GM18861 (cell line): ENCODE data around the gene OSBPL2.
A peak's percentile ranks its signal among the peaks of the same experiment; 100 is the strongest.

ENCODE experiments used
- ATAC-seq: cut with Tn5 transposase; IDR thresholded peaks from one replicate; pipeline ENCODE4 v1.9.1; 2021; ENCODE audit not compliant: unreplicated experiment

The OSBPL2 gene

DNA sequence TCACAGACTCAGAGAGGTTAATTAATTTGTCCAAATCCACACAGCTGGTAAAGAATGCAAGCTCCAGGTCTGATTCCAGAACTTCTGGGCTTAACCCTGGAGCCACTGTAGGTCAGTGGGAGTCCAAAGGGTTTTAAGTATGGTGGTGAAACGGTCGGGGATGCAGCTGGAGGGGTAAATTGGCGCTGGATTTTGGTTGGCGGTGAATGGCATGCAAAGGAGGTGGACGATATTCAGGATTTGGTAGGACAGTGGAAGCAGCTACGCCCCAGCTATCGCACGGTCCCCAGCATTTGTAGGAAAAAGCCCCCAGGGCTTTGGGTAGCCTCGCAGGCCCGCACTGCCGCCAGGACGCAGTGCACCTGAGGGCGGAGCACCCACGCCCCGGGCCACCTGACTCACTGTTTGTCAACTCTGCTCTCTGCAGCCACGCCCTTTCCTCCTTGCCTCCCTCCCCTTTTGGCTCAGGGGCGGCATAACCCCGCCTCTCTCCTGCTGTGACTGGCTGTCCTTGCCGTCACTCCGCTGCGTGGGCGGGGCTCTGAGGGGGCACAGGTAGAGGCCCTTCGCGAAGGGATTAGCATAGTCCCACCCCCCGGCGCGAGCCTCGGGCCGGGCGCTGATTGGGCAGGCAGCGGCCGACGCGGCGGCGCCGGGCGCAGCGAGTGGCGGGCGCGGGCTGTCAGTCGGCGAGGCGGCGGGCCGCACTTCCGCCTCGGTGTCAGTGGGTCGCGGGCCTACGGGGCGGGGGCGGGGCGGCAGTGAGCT, at the start of gene OSBPL2:
Gene OSBPL2, plus strand, starts transcription at position 721 of the 768 bp plus-strand sequence. CDS start 17,664 bp downstream, outside the sequence.
- ATAC-seq, result peak; percentile 96

DNA sequence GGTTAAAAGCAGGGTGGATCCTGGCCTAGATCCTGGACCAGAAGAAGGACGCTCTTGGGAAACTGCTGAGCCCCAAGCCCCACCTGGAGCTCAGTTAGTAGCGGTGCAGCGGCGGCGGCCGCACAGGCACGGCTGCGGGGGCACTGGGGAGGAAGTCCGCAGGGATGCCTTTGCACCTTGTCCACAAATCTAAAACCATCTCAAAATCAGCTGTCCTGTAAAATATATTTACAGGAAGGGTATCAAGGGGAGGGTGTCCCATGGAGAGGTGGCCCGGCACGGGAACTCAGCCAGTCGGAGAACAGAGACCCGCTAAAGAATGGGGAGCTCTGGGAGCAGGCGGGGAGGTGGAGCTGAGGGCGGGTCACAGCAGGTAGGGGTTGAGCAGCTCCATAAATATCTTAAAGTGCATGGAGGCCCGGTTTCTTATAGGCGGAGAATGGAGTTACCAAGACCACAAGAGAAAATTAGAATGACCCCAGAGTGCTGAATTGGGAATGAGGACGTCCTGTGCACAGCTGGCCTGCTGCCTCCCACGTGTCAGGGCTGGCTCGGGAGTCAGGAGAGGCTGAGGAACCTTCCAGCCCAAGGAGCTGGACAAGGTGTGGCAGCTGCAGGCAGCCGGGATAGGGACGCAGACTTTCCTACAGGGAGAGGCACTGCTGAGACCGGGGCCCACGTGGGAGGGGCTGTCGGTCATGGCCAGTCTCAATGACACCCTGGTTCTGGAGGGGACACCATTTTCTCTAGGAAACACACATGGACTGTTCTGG, 47.5 kb upstream of the OSBPL2 start:
- no peak for ATAC-seq

DNA sequence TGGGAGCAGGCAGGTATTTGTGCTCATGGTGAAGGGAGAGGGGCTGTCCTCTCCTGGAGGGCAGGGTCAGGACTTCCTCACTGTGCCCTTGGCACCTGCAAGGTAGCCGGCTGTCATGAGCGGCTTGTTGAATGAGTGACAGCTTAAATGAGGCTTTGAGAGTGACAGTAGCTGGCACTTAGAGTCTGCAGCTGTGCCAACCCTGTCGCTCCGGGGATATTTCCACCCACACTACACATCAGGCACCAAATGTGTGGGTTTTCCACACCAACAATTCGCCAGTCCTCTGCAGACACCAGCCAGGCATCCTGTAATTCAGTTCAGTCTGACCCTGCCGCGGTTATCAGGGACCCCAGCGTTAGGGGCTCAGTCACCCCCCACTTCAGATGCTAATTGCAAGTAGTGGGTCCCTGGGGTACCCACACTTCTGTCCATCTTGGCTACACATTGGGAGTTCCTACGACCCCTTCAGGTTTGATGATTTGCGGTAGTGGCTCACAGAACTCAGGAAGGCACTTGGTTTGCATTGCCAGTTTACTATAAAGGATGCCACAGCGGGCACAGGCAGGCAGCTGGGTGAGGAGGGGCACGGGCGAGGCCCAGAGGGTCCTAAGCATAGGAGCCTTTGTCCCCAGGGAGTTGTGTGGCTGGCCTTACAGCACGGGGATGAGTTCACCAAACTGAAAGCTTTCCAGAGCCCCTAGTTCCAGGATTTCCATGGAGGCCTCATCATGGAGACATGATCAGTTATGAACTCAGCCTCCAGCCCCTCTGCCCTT, 46.4 kb upstream of the OSBPL2 start:
- no peak for ATAC-seq

DNA sequence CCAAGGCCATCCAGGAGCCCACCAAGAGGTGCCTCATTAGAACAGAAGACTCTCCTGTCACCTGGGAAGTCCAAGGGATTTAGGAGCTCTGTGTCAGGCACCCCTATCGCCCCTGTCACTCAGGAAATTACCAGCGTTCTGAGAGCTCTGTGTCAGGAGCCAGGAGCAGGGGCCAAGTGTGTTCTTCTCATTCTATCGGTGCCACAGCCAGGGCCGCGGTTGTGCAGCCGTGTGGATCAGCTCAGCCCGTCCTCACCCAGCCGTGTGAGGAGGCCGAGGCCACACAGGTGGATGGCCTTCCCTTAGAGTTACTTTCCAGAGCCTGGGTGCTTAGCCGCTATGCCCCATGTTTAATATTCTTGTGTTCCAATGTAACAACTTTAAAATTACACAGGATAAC, 45.7 kb upstream of the OSBPL2 start:
- ATAC-seq, result no peak

DNA sequence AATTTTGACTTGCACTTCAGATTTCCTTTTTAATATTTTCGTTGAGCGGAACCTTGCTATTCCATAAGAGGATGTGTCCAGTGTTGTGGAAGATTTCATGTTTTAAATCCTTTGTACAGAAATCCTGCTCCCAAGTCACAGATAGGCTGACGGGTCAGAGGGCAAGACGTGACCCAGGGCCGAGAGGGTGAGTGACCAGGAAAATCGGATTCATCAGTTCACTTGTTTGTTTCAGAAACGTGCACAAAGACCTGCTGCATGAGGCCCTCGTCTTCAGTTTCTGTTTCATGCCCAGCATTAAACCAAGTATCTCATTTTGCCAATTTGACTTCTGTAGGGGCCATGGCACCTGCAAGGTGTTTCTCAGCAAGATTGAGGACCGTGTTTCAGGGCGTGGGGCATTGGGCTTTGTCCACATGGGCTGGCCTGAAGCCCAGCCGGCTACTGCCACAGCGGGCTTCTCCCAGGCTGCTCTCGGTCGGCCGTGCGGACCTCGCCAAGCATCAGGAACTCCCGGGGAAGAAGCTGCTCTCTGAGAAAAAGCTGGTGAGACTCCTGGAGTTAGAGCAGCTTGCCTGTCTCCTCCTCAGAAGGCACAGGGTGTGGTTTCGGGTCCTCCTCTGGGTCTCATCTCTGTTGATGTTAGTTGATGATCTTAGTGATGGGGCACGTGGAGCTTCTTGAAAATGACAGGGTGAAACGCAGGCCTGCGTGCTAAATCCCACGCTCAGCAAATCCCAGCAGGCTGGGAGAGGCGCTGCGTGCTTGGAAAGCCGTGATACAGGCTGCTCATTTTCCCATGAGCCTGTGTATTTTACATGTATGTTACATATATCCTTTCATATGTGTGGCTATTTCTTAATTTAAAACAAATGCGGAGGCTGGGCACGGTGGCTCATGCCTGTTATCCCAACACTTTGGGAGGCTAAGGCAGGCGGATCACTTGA, 45.0 kb upstream of the OSBPL2 start:
- no peak for ATAC-seq

DNA sequence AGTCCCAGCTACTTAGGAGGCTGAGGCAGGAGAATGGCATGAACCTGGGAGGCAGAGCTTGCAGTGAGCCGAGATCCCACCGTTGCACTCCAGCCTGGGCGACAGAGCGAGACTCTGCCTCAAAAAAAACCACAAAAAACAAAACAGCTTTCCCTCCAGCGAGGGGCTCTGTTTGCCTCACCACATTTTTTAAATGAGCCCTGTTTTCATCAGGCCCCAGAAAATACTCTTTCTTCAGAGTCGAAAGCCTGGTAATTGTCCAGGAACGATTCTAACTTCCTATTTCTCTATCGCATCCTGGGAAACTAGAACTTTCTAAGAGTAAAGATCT, 43.3 kb upstream of the OSBPL2 start:
- no peak for ATAC-seq

DNA sequence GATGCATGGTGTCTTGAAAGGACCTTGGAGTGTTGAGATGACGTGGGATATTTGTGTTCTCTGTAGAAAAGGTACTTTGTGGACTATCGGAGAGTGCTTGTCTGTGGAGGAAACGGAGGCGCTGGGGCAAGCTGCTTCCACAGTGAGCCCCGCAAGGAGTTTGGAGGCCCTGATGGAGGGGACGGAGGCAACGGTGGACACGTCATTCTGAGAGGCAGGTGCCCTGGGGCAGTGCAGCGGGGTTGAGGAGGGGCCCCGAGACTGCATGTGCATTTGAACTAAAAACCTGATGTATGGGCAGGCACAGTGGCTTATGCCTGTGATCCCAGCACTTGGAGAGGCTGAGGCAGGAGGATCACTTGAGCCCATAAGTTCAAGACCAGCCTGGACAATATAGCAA, 42.6 kb upstream of the OSBPL2 start:
- no peak for ATAC-seq

DNA sequence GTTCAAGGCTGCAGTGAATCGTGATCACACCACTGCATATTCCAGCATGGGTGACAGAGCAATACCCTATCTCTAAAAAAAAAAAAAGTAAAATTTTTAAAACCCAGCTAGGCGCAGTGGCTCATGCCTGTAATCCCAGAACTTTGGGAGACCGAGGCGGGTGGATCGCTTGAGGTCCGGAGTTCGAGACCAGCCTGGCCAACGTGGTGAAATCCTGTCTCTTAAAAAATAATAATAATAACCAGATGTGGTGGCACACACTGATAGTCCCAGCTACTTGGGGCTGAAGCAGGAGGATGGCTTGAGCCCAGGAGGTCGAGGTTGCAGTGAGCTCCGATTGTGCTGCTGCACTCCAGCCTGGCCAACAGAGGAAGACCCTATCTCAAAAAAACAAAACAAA, 42.0 kb upstream of the OSBPL2 start:
- no peak for ATAC-seq

DNA sequence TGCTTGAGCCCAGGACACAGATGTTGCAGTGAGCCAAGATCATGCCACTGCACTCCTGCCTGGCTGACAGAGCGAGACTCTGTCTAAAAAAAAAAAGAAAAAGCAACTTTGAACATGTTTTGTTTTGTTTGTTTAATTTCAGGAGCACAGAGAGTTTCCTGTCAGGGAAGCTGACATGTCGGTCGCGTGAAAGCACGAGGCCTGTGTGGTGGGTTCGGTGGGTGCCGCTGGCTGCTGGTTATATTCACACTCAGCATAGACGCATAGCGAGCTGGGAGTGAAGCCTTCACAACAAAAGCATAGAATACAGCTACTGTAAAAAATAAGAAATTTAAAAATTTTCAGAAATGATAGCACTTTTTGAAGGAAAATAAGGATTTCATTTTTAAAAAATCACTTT, 41.0 kb upstream of the OSBPL2 start:
- no peak for ATAC-seq

DNA sequence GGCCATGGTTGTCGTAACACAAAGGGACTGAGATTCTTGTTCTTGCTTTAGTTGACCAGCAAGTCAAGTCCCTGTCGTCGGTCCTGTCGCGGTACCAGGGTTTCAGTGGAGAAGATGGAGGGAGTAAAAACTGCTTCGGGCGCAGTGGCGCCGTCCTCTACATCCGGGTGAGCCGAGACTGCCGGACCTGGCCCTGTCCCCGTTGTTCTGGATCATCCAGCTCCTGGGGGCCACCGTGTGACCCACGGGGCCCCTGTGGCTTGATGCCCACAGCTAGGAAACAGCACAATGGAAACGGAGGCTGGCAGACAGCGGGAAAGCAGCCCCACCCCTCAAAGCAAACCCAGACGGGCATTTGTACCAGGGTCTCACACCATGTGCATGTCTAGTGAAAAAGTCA, 40.5 kb upstream of the OSBPL2 start:
- no peak for ATAC-seq

DNA sequence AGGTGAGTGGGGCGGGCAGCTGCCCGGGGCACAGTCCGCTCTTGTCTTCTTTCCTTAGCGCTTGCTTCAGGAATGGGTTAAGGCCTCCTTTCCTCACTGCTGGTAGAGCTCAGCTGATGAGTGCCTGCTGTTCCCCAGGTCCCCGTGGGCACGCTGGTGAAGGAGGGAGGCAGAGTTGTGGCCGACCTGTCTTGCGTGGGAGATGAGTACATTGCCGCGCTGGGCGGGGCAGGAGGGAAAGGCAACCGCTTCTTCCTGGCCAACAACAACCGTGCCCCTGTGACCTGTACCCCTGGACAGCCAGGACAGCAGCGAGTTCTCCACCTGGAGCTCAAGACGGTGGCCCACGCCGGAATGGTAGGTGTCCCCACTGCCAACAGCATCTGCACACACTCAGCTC, 39.8 kb upstream of the OSBPL2 start:
- ATAC-seq, result no peak

DNA sequence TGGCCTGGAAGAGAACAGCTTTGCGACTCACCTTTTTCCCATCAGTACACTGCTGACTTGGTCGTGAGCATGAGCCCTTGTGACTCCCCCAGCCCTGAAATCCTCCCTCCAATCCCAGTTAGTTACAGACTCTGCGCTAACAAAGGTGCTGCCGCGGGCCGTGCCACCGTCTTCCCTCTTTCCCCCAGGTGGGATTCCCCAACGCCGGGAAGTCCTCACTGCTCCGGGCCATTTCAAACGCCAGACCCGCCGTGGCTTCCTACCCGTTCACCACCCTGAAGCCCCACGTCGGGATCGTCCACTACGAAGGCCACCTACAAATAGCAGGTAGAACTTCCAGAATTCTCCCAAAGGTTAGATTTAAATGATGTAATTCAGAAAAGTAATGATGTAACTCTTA, 39.4 kb upstream of the OSBPL2 start:
- no peak for ATAC-seq

DNA sequence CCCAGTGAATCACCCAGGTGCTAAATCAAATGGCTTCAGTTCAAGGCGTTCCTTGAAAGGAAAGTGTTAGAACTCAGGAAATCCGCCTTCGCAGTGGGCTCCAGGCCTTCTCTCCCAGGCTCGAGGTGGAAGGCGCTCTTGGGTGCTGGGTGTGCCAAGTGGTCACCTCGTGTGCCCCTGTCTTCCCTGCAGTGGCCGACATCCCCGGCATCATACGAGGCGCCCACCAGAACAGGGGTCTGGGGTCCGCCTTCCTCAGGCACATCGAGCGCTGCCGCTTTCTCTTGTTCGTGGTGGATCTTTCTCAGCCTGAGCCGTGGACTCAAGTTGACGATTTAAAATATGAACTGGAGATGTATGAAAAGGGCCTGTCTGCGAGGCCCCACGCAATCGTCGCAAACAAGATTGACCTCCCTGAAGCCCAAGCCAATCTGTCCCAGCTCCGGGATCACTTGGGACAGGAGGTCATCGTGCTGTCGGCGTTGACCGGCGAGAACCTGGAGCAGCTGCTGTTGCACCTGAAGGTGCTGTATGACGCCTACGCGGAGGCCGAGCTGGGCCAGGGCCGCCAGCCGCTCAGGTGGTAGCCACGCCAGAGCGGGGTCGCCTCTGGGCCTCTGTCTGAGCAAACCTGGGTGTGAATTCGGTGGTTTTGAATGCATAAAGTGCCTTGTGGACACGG, 37.7 kb upstream of the OSBPL2 start:
- no peak for ATAC-seq

DNA sequence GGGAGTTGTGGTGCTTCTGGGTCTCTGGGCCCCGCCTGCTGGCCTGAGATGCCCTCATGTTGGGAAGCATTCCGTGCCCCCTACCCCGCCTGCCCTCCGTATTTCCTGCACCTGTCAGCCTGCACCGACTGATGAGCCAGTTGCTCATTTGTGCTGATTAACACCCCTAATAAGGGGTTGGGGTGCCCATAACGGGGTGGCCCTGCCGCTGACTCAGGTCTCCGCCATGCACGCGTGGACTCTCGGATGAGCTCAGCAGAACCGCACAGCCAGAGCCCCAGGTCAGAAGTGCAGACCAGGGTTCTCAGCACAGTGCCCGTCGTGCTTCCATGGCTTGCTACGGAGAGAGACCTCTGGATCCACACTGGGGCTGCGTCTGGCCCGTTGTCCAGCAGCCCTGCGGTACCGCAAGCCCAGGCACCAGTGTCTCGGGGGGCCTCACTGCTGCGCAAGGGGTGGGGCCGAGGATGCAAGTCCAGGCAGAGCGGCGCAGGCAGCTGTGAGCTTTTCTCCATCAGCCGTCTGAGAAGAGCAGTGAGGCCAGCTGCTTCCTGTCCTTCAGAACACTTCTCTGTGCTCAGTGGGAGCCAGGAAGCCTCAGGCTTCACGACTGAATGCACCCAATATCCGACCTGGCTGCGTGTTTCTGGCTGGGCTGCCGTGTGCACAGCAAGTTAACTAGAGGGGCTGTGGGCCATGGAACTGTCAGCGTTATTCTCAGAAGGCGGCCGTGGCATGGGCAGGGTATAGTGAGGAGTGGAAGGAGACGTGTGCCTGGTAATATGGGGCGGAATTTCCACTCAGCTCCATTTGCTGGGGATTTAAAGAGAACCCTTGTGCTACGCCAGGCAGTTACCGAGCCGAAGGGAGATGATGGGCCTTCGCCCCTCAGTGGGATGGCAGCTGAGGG, 36.9 kb upstream of the OSBPL2 start:
- peak; percentile 73 for ATAC-seq

DNA sequence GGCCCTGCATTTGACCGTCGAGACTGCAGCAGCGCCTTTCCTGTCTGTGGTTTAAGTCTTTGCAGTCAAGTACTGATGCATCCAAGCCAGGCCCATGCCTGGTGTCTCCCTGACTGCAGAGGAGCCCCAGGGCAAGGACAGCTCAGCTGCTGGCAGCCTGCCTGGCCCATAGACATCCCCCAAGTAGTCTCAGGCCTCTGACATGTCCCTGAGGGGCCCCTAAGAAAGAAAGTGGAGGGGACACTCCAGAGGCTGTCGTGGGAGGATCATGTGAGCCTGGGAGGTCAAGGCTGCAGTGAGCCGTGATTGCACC, 36.3 kb upstream of the OSBPL2 start:
- ATAC-seq, result peak; percentile 25

DNA sequence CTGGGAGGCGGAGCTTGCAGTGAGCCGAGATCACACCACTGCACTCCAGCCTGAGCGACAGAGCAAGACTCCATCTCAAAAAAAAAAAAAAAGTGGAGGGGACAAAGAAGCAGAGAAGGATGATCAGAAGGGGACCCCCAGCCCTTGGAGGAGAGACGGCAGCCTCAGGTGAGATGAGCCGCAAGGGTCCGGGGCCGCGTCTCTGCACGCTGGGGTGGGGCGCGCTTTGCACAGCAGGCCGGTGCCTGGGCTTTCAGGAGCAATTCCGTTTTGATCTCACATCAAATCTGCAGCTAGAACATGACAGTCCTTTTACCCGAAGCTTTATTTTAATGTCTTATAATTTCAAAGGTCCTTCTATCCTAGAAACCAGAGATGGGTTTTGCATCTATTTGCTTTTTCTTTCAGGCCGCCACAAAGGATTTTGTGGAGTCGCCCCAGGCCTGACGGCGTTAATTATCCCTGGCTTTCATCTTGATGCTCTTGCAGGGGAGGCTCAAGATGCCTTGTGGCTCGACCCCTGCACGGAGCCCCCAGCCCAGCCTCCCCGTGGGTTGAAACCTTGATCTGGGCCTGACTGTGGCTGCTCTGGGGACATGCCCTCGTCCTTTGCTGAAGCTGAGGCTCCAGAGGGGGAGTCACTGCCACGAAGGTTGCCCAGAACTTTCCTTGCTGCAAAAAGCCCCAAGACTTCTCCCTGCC, 35.5 kb upstream of the OSBPL2 start:
- no peak for ATAC-seq

DNA sequence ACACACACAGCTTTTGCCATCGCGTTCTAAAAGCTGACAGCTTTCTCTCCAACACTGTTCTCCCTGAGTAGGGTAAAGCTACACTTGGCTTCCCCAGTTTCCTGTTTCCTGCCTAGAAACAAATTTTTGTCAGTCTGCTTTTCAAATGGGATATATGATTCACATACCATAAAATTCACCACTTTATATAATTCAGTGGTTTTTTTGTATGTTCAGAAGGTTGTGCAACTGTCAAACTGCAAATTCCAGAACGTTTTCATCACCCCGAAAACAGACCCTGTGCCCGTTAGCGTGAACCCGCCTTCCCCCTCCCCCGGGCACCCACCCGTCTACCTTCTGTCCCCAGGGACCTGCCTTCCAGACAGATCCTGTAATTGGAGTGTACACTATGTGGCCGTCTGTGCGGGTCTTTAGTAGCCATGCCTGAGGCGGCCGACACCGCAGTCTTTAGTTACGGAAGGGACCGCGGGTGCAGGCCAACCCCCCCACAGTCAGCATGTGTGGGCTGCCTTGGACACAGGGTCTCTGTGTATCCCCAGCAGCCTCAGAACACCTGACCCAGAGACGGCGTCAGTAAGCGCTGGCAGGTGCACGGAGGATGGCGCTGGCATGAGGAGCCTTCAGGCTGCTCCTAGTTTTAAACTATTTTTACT, 34.8 kb upstream of the OSBPL2 start:
- ATAC-seq, result no peak
